HEK293T (cell line): Measurements from ENCODE around the gene MED23.

ENCODE experiments used
- ELF4 ChIP-seq: fragments of 450-650 bp; IDR thresholded peaks from 2 replicates; pipeline ENCODE4 v1.6.1; 2017; ENCODE audit warnings: antibody characterized with exemption
- TARDBP ChIP-seq: fragments of 450-650 bp; IDR thresholded peaks from 2 replicates; pipeline ENCODE4 v1.6.1; 2016

- TF ChIP-seq ELF4, result no peak
- no peak for TF ChIP-seq TARDBP
Measured at GRCh38 chr6:131586543-131586942, 41.5 kb downstream of the MED23 start.
